Testis (tissue), 3 donors: ENCODE data around the gene ZMIZ1. TPM values are rescaled to one million over a fixed set of nuclear protein-coding genes. Genes with fewer than 3 reads are reported as not detected.

Experiments used
- DNase-seq: peaks from one replicate; pipeline ENCODE4 v3.0.0-alpha.2; 2019
- H3K27ac ChIP-seq, 2 donors: fragments of 200-600 bp; sonication (generic); one replicate each; pipeline ENCODE4 v1.5.1; 2019
- H3K27me3 ChIP-seq: fragments of 200-600 bp; sonication (generic); one replicate; pipeline ENCODE4 v1.5.1; 2019
- H3K36me3 ChIP-seq: fragments of 200-600 bp; sonication (generic); one replicate; pipeline ENCODE4 v1.5.1; 2017; ENCODE audit warnings: low read depth; ENCODE audit errors: missing control alignments
- H3K4me1 ChIP-seq: fragments of 200-600 bp; sonication (generic); one replicate; pipeline ENCODE4 v1.5.1; 2019
- H3K4me3 ChIP-seq, 2 donors: fragments of 200-600 bp; sonication (generic); one replicate each; pipeline ENCODE4 v1.5.1; 2017 to 2019
- H3K9me3 ChIP-seq: fragments of 200-600 bp; sonication (generic); one replicate; pipeline ENCODE4 v1.5.1; 2017
- CTCF ChIP-seq, 3 experiments: fragments of 450-650 bp in 2 of 3; fragments of 200-600 bp in 1 of 3; sonication (generic) in 1 of 3; IDR thresholded peaks; one replicate each; pipeline ENCODE4 v1.5.1; 2016 to 2019; ENCODE audit warnings: antibody characterized with exemption in 3 of 3, mild to moderate bottlenecking in 2 of 3, moderate library complexity in 1 of 3
- POLR2A ChIP-seq: fragments of 450-650 bp; IDR thresholded peaks from one replicate; pipeline ENCODE4 v1.6.1; 2017; ENCODE audit warnings: antibody characterized with exemption, mild to moderate bottlenecking, moderate library complexity
- WGBS, 2 donors: methylation state at CpG; one replicate each; pipeline ENCODE4 v1.1.5; 2018; 5-methylcytosine and 5-hydroxymethylcytosine counted together
- intact Hi-C: fragments of 100-400 bp; cut with DNase I; formaldehyde crosslinking; loops from one replicate; pipeline ENCODE4 v1.15.1; 2023; ENCODE audit warnings: low total_unique reads
- polyA plus RNA-seq: library from polyadenylated mRNA; stranded (reverse); fragments of 350-450 nt; fragmentation: Illumina TruSeq; extraction: RNeasy Lipid Tissue Mini Kit (QIAGEN cat#74804); gene quantifications from one replicate; pipeline ENCODE4 v1.2.3, GENCODE V29; 2014; ENCODE audit warnings: low read depth, low replicate concordance; ENCODE audit not compliant: insufficient read depth
- total RNA-seq, 2 donors: library from RNA; depleted of rRNA; stranded (reverse); fragments of >200 nt; gene quantifications; one replicate each; pipeline ENCODE4 v1.2.3, GENCODE V29; 2016

The ZMIZ1 gene
- total and polyA plus RNA-seq, 3 donors from 2014 or later: 15.2 to 22.0 (median 18.8) TPM

- Histone ChIP-seq H3K27ac (no peak overlapping the region), H3K4me3 (no peak overlapping the region), H3K4me1 (peaks cover 45% of the 10 kb centered on the region), H3K36me3 (no peaks in the 10 kb centered on the region), H3K9me3 (no peaks in the 10 kb centered on the region), H3K27me3 (no peaks in the 10 kb centered on the region)
- intact Hi-C loops: no loop called here
- TF ChIP-seq POLR2A (no peak), CTCF (IDR thresholded peaks at IDR 0.05) (no peak)
- no peak for DNase-seq
- 39 to 56% methylated on average over 2 of the region's 2 CpGs for WGBS, 2 donors
Observed at GRCh38 chr10:79133416-79133815, 64.7 kb downstream of the ZMIZ1 start.

- Histone ChIP-seq H3K36me3 (no peaks in the 10 kb centered on the region), H3K4me3 (no peak overlapping the region), H3K9me3 (no peaks in the 10 kb centered on the region), H3K4me1 (peaks cover 53% of the 10 kb centered on the region), H3K27ac (peak overlapping the region in 1 of 2 donors; percentile 53), H3K27me3 (no peaks in the 10 kb centered on the region)
- no peak for DNase-seq
- intact Hi-C loops: no loop called here
- WGBS, 2 donors: 60 to 64% methylated on average over 9 of the region's 9 CpGs
- TF ChIP-seq POLR2A: no peak
- no peak for TF ChIP-seq CTCF (IDR thresholded peaks at IDR 0.05)
Observed at GRCh38 chr10:79135790-79136189, 67.0 kb downstream of the ZMIZ1 start.

- TF ChIP-seq CTCF (IDR thresholded peaks at IDR 0.05): no peak
- Histone ChIP-seq H3K27ac (peak overlapping the region in 1 of 2 donors; percentile 76), H3K27me3 (no peaks in the 10 kb centered on the region), H3K4me1 (peaks cover 53% of the 10 kb centered on the region), H3K4me3 (no peak overlapping the region), H3K9me3 (no peaks in the 10 kb centered on the region), H3K36me3 (no peaks in the 10 kb centered on the region)
- intact Hi-C loops: no loop called here
- DNase-seq: no peak
- 20 to 53% methylated on average over 1 to 2 of the region's 2 CpGs for WGBS, 2 donors
Observed at GRCh38 chr10:79136236-79137005, 67.7 kb downstream of the ZMIZ1 start.

GRCh38 chr10:79137300-79137756 lies 68.6 kb downstream of the ZMIZ1 start:
- H3K4me1 ChIP-seq: peaks cover 50% of the 10 kb centered on the region
- no peak for TF ChIP-seq POLR2A
- TF ChIP-seq CTCF (IDR thresholded peaks at IDR 0.05): no peak
- H3K27ac ChIP-seq: peak overlapping the region; percentile 65 to 76
- DNase-seq: no peak
- no peaks in the 10 kb centered on the region for H3K27me3 ChIP-seq
- no peaks in the 10 kb centered on the region for H3K36me3 ChIP-seq
- no peaks in the 10 kb centered on the region for H3K9me3 ChIP-seq
- no peak overlapping the region for H3K4me3 ChIP-seq
- intact Hi-C loops: no loop called here
- WGBS, 2 donors: 42 to 48% methylated on average over 6 to 8 of the region's 8 CpGs

GRCh38 chr10:79137826-79138225 lies 69.1 kb downstream of the ZMIZ1 start:
- WGBS, 2 donors: 38 to 47% methylated on average over 4 to 13 of the region's 13 CpGs
- peaks cover 45% of the 10 kb centered on the region for H3K4me1 ChIP-seq

More at GRCh38 chr10:79137826-79138225, 69.1 kb downstream of the ZMIZ1 start:
- Histone ChIP-seq H3K27me3 (no peaks in the 10 kb centered on the region), H3K4me3 (no peak overlapping the region), H3K27ac (peak overlapping the region; percentile 65 to 76), H3K9me3 (no peaks in the 10 kb centered on the region), H3K36me3 (no peaks in the 10 kb centered on the region)
- intact Hi-C loops: no loop called here
- DNase-seq: no peak
- TF ChIP-seq POLR2A (no peak), CTCF (IDR thresholded peaks at IDR 0.05) (no peak)
